ENCODE measurements around the gene SERINC2.

DNA sequence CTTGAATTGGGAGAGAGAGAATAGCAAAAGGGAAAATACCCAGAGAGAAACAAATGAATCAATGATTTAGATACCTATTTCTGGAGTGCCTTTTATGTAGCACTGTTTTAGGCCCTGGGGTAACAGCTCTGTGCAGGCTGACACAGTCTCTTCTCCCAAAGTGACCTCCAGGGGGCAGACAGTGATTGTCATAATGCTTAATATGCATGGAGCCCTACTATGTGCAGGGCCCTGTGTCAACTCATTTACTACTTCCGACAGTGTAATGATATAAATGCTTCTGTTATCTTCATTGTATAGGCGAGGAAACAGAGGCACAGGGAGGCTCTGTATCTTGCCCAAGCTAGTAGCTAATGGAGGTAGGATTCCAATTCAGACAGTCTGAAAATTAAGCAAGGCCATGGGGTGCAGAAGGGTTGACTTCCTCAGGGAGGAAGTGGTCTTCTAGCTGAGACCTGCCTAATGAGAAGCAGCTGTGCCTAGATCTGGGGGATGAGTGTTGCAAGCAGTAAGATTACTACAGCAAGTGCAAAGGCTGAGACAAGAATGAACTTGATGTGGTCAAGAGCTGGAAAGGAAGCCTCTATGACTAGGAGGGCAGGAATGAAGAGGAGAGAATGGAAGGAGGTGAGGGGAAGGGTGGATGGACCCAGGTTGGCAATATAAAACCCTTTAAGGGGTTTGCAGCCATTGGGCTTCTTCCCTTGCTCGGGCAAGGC is 16.2 kb upstream of the SERINC2 start:
- TF ChIP-seq MAX (IDR thresholded peaks at IDR 0.05), result no peak
- TF ChIP-seq POLR2A (IDR thresholded peaks at IDR 0.05; ENCODE audit: low read length), result no peak
- TF ChIP-seq, protein P1, sequence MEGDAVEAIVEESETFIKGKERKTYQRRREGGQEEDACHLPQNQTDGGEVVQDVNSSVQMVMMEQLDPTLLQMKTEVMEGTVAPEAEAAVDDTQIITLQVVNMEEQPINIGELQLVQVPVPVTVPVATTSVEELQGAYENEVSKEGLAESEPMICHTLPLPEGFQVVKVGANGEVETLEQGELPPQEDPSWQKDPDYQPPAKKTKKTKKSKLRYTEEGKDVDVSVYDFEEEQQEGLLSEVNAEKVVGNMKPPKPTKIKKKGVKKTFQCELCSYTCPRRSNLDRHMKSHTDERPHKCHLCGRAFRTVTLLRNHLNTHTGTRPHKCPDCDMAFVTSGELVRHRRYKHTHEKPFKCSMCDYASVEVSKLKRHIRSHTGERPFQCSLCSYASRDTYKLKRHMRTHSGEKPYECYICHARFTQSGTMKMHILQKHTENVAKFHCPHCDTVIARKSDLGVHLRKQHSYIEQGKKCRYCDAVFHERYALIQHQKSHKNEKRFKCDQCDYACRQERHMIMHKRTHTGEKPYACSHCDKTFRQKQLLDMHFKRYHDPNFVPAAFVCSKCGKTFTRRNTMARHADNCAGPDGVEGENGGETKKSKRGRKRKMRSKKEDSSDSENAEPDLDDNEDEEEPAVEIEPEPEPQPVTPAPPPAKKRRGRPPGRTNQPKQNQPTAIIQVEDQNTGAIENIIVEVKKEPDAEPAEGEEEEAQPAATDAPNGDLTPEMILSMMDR (IDR thresholded peaks at IDR 0.05), result peak; percentile 15; the same call in 2 of the 3 replicates
- no peak for TF ChIP-seq GATA3 (IDR thresholded peaks at IDR 0.05; ENCODE audit: borderline replicate concordance)
- no peak for TF ChIP-seq EP300 (IDR thresholded peaks at IDR 0.05)
- no peak for TF ChIP-seq CEBPB (IDR thresholded peaks at IDR 0.05)
- TF ChIP-seq RAD21 (conservative IDR thresholded peaks at IDR 0.05 in 1 of 2, IDR thresholded peaks at IDR 0.05 in 1 of 2), result peak in 1 of 2 experiments; percentile 28; a peak in 1 of 5 replicates
